Stimulated activated CD4-positive, alpha-beta T cell treated with anti-CD3 and anti-CD28 coated beads, TNF-alpha, amount 100 ng/mL, for 48 hours (primary cell): Measurements from ENCODE around the gene ACCS.

Experiments
- DNase-seq, 3 donors: peaks; one replicate each; pipeline ENCODE4 v3.0.0-alpha.2; 2020; ENCODE audit warnings: low read depth in 3 of 3

The ACCS gene

GRCh38 chr11:44065841-44066731 is at the start of gene ACCS:
TSS of gene ACCS (plus strand) at chr11:44066270. CDS start at chr11:44067628, 1,358 bp downstream.
- DNase-seq = peak; percentile 64 to 78 (median 76)

- DNase-seq = no peak
Measured at GRCh38 chr11:44016546-44017442, 49.3 kb upstream of the ACCS start.

DNA sequence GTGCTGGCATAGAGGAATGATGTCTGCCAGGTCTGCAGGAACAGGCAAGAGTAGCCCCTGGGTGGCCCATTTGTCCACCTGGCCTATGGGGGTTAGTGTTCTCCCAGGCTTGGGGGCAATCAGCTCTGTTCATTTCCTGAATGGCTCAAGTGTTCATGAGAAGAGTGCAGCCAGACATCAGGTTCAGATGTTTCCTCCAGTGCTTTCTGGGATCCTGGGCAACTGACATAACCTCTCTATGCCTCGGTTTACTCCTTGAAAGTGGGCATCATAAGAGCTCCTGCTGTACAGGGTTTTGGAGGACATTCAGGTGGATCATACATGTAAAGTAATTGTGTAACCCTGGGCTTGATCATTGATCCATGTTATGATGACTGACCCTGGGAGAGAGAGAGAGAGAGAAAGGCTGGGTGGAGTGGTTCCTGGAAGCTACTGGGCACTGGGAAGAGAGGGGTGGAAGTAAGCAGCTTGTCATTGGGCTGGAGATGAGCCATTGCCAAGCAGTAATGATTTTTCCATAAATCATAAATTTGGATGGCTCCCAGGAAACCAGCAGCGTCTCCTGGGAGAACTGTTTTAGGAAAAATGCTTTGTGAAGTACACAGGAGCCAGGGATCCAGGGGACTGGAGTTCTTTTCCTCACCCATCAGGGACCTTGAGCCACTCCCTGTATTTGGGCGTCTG is 48.5 kb upstream of the ACCS start:
- no peak for DNase-seq

DNA sequence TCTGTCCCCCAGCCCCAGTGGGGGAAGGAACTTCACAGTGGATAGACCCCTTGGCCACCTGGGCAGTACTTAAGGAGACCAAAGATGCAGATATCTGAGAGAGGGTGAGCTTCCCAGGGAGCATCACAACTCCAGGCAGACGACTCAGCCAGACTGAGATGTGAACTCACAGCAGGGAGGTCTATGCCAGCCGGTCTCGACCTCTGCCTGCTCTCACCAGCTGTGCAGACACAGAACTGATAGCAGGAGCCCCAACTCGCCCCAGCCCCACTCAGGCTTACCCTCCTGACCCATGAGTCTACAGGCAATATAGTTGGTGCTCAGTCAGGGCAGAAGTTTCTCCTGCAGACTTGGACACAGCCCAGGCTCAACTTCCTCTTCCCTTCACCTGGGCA is 47.9 kb upstream of the ACCS start:
- no peak for DNase-seq

DNA sequence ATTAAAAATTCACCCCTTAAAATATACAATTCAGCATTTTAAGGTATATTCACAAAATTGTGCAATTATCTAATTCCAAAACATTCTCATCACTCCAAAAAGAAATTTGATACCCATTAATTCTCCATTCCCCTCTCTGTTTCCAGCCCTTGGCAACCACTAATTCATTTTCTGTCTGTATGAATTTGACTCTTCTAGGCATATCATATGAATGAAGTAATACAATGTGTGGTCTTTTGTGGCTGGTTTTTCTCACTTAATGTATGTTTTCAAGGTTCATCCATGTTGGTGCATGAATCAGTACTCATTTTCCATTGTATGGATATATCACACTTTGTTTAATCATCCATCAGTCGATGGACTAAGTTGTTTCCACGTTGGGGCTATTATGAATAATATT is 47.2 kb upstream of the ACCS start:
- DNase-seq = no peak

GRCh38 chr11:44024977-44025376 is 41.1 kb upstream of the ACCS start:
- no peak for DNase-seq

DNA sequence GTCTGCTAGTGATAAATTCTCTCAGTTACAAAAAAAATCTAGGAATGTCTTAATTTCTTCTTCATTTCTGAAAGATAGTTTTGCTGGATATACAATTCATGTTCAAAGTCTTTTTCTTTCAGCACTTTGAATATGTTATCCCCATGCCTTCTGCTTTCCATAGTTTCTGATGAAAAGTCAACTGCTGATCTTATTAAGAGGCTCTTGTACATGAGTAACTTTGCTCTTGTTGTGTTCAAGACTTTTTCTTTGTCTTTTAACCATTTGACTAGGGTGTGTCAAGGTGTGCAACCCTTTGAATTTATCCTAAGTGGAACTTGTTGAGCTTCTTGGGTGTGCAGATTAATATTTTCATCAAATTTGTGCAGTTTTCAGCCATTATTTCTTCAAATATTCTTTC is 40.3 kb upstream of the ACCS start:
- DNase-seq = no peak

GRCh38 chr11:44028401-44028800 is 37.7 kb upstream of the ACCS start:
- no peak for DNase-seq

GRCh38 chr11:44028816-44029506 is 37.1 kb upstream of the ACCS start:
- DNase-seq = no peak

DNA sequence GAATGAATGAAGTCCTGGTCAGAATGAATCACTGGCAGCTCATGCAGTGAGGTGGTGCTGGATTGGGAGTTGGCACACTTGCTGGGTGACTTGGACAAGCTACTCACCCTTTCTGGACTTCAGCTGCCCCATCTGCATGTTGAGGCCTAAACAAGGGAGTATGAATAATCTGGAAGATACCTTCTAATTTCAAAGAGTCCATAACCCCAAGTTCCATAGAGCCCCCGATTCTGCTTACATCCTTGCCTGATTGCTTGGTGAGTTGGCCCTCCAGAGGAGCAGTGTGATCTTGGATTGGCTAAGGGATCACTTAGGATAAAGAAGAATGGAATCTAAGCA is 36.6 kb upstream of the ACCS start:
- DNase-seq = no peak

DNA sequence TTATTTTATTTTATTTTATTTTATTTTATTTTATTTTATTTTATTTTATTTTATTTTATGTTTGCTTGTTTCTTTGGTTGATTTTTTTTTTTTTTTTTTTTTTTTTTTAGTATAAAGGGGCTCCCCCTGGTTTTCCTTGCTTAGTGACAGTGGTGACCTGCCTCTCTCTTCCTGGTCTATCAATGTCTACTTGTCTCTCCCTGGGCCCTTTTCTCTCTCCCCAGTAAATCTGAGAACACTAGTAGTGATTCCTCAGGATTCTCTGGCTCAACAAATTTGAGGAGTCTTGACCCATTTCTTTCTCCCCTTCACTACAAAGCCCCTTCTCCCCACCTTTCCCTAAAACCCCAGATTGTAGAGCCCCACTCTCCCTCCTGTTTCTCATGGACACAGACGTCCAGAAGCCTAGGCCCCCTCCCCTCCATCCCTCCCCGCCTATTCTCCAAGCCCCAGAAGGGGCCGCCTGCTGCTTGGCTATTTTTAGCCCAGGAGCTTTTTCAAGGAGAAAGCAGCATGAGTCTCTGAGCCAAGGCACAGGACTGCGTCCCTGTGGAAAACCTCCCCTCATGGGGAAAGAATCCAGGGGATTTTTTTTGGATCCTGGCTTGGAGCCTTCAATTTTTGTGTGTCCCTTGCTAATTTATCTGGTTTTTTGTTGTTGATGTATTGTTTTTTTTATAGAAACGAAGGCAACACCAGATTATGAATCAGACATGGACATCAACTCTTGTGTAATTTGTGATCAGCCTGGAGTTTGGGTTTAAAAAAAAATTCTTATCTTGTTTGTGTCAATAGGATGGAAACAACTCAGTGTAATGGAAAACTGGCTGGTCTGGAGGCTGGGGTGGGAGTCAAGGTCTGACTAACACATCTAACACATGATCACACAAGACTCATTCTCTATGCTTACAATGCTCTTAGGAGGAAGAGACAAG is 35.8 kb upstream of the ACCS start:
- no peak for DNase-seq

- no peak for DNase-seq
Measured at GRCh38 chr11:44030996-44031395, 35.1 kb upstream of the ACCS start.

DNA sequence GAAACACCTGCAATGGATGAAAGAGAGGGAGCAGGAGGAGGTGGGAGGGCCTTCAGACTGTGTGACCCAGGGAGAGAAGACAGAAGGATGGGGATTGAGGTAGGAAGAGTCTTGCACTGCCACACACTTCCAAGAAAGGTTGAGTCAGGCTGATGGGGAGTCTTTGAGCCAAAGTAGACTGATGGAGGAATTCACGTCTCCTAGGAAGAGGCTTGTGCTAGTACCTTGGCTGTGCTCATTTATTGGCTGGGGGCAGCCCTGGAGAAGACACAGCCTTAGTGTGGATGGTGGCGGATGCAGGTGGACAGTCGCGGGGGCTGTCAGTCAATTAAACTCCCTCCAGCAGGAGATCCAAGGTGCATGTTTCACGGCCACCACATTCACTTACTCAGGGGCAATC is 34.5 kb upstream of the ACCS start:
- no peak for DNase-seq

GRCh38 chr11:44032299-44033085 is 33.6 kb upstream of the ACCS start:
- DNase-seq = no peak

DNA sequence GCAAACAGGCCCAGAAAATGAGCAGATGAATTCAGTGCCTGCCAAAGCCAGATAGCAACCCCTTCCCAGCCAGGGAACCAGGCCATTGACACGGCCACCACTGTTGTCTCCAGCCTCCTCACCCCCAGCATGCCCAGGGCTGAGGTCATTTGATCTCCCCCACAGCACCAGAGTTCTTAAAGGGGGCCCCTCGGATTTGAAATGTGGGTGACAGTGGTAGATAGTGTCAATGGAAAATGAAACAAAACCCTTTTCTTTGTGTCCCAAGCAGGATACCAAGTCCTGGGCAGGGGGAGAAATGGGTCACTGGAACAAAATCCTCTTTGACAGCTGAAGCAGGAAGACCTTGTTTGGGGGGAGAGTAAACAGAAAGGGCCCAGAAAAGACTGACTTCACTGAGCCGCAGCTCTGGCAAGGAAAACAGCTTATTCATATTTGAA is 32.6 kb upstream of the ACCS start:
- no peak for DNase-seq

GRCh38 chr11:44033856-44034255 is 32.2 kb upstream of the ACCS start:
- DNase-seq = no peak

- no peak for DNase-seq
Measured at GRCh38 chr11:44034639-44035038, 31.4 kb upstream of the ACCS start.

DNA sequence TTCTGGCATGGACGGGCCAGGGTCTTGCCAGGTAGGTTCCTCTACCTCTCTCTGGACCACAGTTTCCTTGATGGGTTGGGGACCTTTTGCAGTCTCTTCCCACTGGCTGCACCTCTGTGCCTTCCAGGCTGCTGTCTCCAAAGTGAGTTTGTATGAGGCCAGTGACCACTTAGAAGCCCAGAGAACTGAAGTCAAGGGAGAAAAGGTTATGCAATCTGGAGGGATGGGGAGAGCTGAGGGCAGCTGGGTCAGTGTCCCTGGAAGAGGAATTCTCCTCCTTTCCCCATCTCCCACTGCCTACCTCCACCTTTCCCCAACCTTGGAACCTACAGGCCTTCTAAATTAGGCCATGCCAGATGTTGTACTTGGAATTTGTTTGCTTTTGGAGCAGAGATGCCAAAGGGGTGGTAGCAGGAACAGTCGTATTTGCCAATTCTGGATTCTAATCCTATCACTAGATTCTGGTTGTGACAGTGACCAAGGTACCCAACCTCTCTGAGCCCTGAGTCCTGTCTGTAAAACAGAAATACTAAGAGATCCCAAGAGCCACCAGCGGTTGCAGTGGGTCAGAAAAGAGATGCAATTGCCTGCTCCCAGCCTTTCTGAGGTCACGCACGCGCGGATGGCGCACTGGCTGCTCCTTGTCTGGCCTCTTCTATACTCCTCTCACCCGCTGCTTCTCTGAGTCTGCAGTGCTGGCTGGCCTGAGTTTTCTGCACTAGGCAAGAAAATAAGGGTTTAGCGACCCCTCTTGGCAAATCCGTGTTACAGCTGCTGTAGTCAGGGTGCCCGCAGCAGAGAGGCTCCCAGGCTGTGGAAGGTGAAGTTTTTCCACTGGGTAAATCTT is 29.0 kb upstream of the ACCS start:
- peak in 2 of 3 donors; percentile 7 to 20 for DNase-seq

DNA sequence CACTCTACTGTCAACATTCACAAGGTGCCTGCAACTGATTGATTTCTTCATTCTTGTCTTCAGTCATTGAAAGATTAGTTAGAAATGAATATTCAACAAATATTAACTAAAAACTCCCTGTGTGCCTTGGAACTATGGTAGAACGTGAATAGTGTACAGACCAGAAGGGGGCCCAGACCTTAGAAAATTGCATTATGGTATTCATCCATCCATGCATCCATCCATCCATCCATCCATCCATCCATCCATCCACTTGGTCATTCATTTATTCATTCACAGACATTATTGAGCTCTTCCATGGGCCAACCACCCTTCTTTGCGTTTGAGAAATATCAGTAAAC is 28.4 kb upstream of the ACCS start:
- no peak for DNase-seq
